Right ventricle myocardium inferior (tissue), 1 donor: ENCODE data around the gene ZFP1. TPM values are rescaled to one million over a fixed set of nuclear protein-coding genes. Genes with fewer than 3 reads are reported as not detected.
A peak's percentile ranks its signal among the peaks of the same experiment; 100 is the strongest.
"Not testable (repeated sequence)": the region's sequence is repeated elsewhere in the genome, so short reads cannot be mapped to it uniquely, and the experiment has no call there.

Experiments used
- ATAC-seq: fragments of 200-7000 bp; cut with Tn5 transposase; one replicate; pipeline ENCODE4 v1.9.1; 2020; ENCODE audit warnings: mild to moderate bottlenecking, moderate library complexity
- DNase-seq: peaks from one replicate; pipeline ENCODE4 v3.0.0; 2021; ENCODE audit errors: missing footprints
- intact Hi-C: fragments of 100-400 bp; cut with DNase I; formaldehyde crosslinking; loops from one replicate; pipeline ENCODE4 v1.11.0; 2022
- total RNA-seq: library from RNA; stranded (reverse); fragmentation: NEBNext Ultra II Directional; extraction: Animal tissue kit (Norgen Biotek cat#: 25700); gene quantifications from one replicate; pipeline ENCODE4 v1.2.1, GENCODE V29; 2021
- donor health status: DM: no; HTN: yes; CAD: no; lungs with severe emphysema.

The ZFP1 gene
- total RNA-seq, 1 donor from 2014 or later = 5.8 TPM

- intact Hi-C loops = no loop called here
- no peak for ATAC-seq
- no peak for DNase-seq
Observed at GRCh38 chr16:75209944-75210343, 61.6 kb downstream of the ZFP1 start.

- DNase-seq, ATAC-seq, intact Hi-C loops: not testable (repeated sequence)
Observed at GRCh38 chr16:75211286-75211685, 63.0 kb downstream of the ZFP1 start.

GRCh38 chr16:75216127-75216526 lies 67.8 kb downstream of the ZFP1 start:
- no peak for DNase-seq
- no peak for ATAC-seq
- intact Hi-C loops = no loop called here

DNA sequence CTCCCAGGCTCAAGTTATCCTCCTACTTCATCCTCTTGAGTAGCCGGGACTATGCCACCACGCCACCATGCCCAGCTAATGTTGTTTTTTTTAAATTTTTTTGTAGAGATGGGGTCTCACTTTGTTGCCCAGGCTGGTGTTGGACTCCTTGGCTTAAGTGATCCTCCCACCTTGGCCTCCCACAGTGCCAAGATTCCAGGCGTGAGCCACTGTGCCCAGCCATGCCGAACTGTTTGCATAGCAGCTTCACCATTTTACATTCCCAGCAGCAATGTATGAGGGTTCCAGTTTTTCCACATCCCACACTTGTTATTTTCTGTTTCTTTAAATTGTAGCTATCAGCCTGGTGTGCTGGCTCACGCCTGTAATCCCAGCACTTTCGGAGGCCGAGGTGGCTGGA lies 68.3 kb downstream of the ZFP1 start:
- no peak for ATAC-seq
- intact Hi-C loops = no loop called here
- peak; percentile 53 for DNase-seq

- intact Hi-C loops = no loop called here
- DNase-seq (no peak), ATAC-seq (no peak)
Observed at GRCh38 chr16:75217389-75217851, 69.1 kb downstream of the ZFP1 start.

DNA sequence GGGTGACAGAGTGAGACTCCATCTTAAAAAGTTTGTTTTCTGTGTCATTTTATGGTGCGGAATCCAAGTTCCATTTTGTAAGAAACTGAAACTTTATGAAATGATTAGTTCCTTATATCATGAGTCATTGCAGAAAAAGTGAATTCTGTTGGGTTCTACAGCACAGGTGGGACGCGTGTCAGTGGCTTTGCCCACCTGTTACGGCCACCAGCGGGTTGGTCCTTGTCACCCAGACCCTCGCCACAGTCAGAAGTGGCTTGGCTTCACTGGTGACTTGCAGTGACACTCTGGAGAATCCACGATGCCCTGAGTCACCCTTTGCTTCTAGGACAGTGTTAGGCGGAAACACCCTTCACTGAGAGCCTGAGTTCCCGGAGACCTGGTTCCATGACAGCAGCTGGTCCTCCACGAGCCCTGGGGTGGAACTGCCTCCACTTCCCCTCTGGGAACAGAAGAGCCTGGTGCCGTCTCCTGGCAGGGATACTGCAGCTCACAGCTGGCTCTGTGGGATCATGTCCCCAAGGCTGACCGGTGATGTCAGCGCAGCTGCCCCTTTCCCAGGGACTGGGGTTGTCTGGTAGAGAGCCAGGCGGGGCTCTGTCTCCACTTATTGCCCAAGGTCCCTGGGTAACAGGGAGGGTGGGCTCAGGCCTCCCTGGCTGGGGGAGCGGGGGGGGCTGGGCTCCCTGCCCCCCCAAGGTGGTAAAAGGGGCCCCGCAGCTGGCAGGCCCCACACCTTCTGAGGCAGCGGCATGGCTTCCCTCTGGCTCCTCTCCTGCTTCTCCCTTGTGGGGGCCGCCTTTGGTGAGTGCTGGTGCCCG lies 70.1 kb downstream of the ZFP1 start, which contains the start of gene CTRB1:
CTRB1 (plus strand) TSS at position 733 of the 821 bp plus-strand sequence; CDS start at position 753, 20 bp downstream.
- no peak for ATAC-seq
- intact Hi-C loops = no loop called here

GRCh38 chr16:75219088-75219487 lies 70.8 kb downstream of the ZFP1 start:
- ATAC-seq (no peak), DNase-seq (peak; percentile 55)
- intact Hi-C loops = no loop called here

More for the DNA sequence above, 70.1 kb downstream of the ZFP1 start, which contains the start of gene CTRB1:
- DNase-seq = peak; percentile 17

GRCh38 chr16:75219838-75220237 lies 71.5 kb downstream of the ZFP1 start:
- ATAC-seq (no peak), DNase-seq (no peak)
- intact Hi-C loops = no loop called here

Other genes starting within 250 kb of the ZFP1 start
- 47.8 TPM for gene WDR59, start 163.4 kb upstream of the ZFP1 start, total RNA-seq
- 27.2 TPM for gene ZNRF1, start 149.5 kb upstream of the ZFP1 start, total RNA-seq
- gene LDHD, start 31.7 kb upstream of the ZFP1 start, total RNA-seq = 71.8 TPM
- gene CTRB2, start 58.6 kb downstream of the ZFP1 start, total RNA-seq = not detected
- gene CTRB1, start 70.5 kb downstream of the ZFP1 start, total RNA-seq = not detected
- gene BCAR1, start 103.1 kb downstream of the ZFP1 start, total RNA-seq = 76.7 TPM